ENCODE results near the gene WDR91. TPM values are rescaled to one million over a fixed set of nuclear protein-coding genes. Genes with fewer than 3 reads are reported as not detected.

WDR91 gene
- total RNA-seq, 1 donor from 2014 or later: 6.8 TPM

DNA sequence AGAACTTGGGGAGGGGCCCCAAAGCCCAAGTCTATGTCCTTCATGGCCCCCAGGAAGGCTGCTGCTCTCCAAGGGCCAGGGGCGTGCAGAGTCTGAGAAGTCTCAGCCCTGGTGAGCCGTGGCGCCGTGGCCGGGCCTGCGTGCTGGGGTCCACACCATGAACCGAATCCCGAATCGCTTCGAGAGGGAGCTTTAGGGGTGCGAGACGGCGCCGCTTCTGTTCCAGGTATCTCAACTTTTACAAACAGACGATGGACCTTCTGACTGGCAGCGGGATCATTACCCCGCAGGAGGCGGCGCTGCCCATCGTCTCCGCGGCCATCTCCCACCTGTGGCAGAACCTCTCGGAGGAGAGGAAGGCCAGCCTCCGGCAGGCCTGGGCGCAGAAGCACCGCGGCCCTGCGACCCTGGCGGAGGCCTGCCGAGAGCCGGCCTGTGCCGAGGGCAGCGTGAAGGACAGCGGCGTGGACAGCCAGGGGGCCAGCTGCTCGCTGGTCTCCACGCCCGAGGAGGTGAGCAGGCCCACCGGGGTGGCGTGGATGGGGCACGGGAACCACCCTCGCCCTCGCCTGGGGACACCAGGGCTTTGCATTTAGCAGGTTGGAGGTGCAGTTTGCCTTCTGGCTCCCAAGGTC lies 35.0 kb upstream of the WDR91 start:
- no peak overlapping the region for H3K4me3 ChIP-seq (ENCODE audit: low read length in 3 of 3)
- no peaks in the 10 kb centered on the region for H3K4me1 ChIP-seq (ENCODE audit: control insufficient read depth in 3 of 3, insufficient read depth in 3 of 3, low read length in 3 of 3)
- peaks cover 0 to 5% (median 0%) of the 10 kb centered on the region in 3 donors for H3K27me3 ChIP-seq (ENCODE audit: control insufficient read depth in 3 of 3, insufficient read depth in 3 of 3, low read length in 3 of 3)
- no peak overlapping the region for H3K27ac ChIP-seq (ENCODE audit: low read depth, low read length)
- H3K9me3 ChIP-seq (ENCODE audit: control insufficient read depth in 3 of 3, low read length in 3 of 3): no peaks in the 10 kb centered on the region
- no peak overlapping the region for H3K9ac ChIP-seq (ENCODE audit: low read depth in 1 of 3, low read length in 3 of 3)
- H3K36me3 ChIP-seq (ENCODE audit: control insufficient read depth in 3 of 3, insufficient read depth in 3 of 3, low read length in 3 of 3): no peaks in the 10 kb centered on the region

DNA sequence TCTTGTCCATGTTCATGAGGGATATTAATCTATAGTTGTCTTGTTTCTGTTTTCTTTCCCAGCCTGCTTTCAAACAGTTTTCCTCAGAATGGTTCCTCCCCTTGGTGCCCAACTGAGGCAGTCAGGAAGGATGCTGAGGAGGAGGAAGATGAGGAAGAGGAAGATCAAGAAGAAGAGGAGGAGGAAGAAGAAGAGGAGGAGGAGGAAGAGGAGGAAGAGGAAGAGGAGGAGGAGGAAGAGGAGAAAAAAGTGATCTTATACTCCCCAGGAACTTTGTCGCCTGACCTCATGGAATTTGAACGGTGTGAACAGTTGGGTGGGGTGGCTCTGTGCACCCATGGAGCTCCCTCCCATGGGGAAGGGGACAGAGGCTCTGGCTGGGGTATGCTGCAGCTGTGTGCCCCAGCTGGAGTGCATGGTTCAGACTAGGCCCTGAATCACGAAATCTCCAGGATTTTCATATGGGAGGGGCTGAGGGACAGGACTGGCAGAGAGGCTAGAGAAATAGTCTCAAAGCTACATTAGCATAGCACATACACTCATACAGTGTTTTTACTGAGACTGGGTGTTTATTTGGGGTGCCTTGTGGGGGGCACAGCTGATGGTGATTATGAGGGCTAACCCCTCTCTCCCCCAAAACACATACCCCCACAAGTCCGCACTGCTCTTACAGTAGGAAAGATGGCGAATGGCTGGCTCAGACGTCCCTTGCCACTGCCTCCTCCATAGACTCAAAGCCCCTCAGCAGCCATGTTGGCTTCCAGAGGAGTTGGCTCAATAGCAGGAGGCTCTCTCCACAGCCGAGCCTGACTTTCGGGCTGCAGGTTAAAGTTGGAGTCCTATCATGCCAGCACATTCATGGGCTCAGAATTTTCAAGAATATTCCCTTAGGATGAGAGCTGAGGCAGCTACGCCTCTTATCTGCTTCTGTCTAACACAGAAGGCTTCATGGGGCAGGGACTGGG lies 34.2 kb upstream of the WDR91 start:
- H3K4me1 ChIP-seq (ENCODE audit: control insufficient read depth in 3 of 3, insufficient read depth in 3 of 3, low read length in 3 of 3): no peaks in the 10 kb centered on the region
- H3K27me3 ChIP-seq (ENCODE audit: control insufficient read depth in 3 of 3, insufficient read depth in 3 of 3, low read length in 3 of 3): peaks cover 0 to 5% (median 0%) of the 10 kb centered on the region in 3 donors
- H3K4me3 ChIP-seq (ENCODE audit: low read length in 3 of 3): no peak overlapping the region
- no peak overlapping the region for H3K27ac ChIP-seq (ENCODE audit: low read depth, low read length)
- no peaks in the 10 kb centered on the region for H3K36me3 ChIP-seq (ENCODE audit: control insufficient read depth in 3 of 3, insufficient read depth in 3 of 3, low read length in 3 of 3)
- no peaks in the 10 kb centered on the region for H3K9me3 ChIP-seq (ENCODE audit: control insufficient read depth in 3 of 3, low read length in 3 of 3)
- no peak overlapping the region for H3K9ac ChIP-seq (ENCODE audit: low read depth in 1 of 3, low read length in 3 of 3)

DNA sequence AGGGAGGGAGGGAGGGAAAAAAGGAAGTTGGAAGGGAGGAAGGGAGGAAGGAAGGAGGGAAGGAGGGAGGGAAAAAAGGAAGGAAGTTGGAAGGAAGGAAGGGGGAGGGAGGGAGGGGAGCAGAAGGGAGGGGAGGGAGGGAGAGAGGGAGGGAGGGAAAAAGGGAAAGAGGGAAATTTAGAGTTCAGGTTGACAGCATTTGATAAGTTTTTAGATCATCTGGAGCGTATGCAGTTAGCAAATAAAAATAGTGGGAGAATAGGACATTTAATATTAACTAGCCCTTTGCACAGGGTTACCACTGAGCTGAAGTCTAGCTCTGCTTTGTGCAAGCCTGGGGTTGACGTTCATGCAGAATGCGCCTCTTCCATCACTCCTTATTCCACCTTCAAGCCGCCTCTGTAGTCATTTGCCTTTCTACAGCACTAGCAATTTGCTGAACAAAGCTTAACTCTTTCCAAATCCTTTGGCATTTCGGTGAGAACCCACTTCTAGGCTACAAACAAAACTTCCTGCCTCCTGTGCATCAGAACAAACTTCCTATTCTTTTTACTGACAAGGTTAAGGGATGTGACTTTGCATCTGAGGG lies 30.9 kb upstream of the WDR91 start:
- H3K9ac ChIP-seq (ENCODE audit: low read depth in 1 of 3, low read length in 3 of 3): no peak overlapping the region
- H3K9me3 ChIP-seq (ENCODE audit: control insufficient read depth in 3 of 3, low read length in 3 of 3): no peaks in the 10 kb centered on the region
- H3K27ac ChIP-seq (ENCODE audit: low read depth, low read length): no peak overlapping the region
- H3K4me3 ChIP-seq (ENCODE audit: low read length in 3 of 3): no peak overlapping the region
- H3K27me3 ChIP-seq (ENCODE audit: control insufficient read depth in 3 of 3, insufficient read depth in 3 of 3, low read length in 3 of 3): peaks cover 0 to 7% (median 0%) of the 10 kb centered on the region in 3 donors
- no peaks in the 10 kb centered on the region for H3K4me1 ChIP-seq (ENCODE audit: control insufficient read depth in 3 of 3, insufficient read depth in 3 of 3, low read length in 3 of 3)
- H3K36me3 ChIP-seq (ENCODE audit: control insufficient read depth in 3 of 3, insufficient read depth in 3 of 3, low read length in 3 of 3): no peaks in the 10 kb centered on the region

DNA sequence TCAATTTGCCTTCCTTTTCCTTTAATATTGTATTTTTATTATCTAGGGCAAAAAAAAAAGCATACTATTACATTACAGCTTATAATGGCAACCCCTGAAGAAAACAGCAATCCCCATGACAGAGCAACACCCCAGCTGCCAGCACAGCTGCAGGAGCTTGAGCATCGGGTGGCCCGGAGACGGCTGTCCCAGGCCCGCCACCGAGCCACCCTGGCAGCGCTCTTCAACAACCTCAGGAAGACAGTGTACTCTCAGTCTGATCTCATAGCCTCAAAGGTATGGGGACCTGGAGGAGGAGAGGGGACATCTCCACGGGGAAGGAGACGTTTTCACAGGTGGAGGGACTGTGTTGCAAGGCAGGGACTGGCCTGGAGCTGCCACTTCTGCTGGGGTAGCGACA lies 29.1 kb upstream of the WDR91 start:
- Histone ChIP-seq H3K9ac (ENCODE audit: low read depth in 1 of 3, low read length in 3 of 3) (no peak overlapping the region), H3K36me3 (ENCODE audit: control insufficient read depth in 3 of 3, insufficient read depth in 3 of 3, low read length in 3 of 3) (no peaks in the 10 kb centered on the region), H3K9me3 (ENCODE audit: control insufficient read depth in 3 of 3, low read length in 3 of 3) (no peaks in the 10 kb centered on the region), H3K27ac (ENCODE audit: low read depth, low read length) (no peak overlapping the region), H3K4me3 (ENCODE audit: low read length in 3 of 3) (no peak overlapping the region), H3K4me1 (ENCODE audit: control insufficient read depth in 3 of 3, insufficient read depth in 3 of 3, low read length in 3 of 3) (no peaks in the 10 kb centered on the region), H3K27me3 (ENCODE audit: control insufficient read depth in 3 of 3, insufficient read depth in 3 of 3, low read length in 3 of 3) (peaks cover 0 to 4% (median 0%) of the 10 kb centered on the region in 3 donors)

DNA sequence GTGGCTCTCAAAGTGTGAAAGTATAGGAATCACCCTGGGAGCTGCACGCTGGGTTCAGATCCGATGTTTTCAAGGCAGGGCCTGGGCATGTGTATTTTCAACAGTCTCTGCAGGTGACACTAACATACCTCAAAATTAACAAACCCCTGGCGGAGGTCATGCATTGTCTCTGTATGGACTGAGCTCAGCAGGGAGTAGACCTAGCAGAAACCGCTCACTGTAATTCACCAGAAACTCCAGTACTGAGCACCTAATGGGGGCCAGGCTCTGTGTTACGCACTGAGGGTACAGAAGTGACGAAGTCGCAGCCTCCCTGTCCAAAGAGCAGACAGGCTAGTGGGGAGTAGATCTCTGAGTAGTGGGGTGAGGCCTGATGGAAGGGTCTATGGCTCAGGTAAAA lies 27.9 kb upstream of the WDR91 start:
- Histone ChIP-seq H3K4me3 (ENCODE audit: low read length in 3 of 3) (no peak overlapping the region), H3K27me3 (ENCODE audit: control insufficient read depth in 3 of 3, insufficient read depth in 3 of 3, low read length in 3 of 3) (peaks cover 0 to 3% (median 0%) of the 10 kb centered on the region in 3 donors), H3K9ac (ENCODE audit: low read depth in 1 of 3, low read length in 3 of 3) (no peak overlapping the region), H3K36me3 (ENCODE audit: control insufficient read depth in 3 of 3, insufficient read depth in 3 of 3, low read length in 3 of 3) (no peaks in the 10 kb centered on the region), H3K4me1 (ENCODE audit: control insufficient read depth in 3 of 3, insufficient read depth in 3 of 3, low read length in 3 of 3) (no peaks in the 10 kb centered on the region), H3K9me3 (ENCODE audit: control insufficient read depth in 3 of 3, low read length in 3 of 3) (no peaks in the 10 kb centered on the region), H3K27ac (ENCODE audit: low read depth, low read length) (no peak overlapping the region)

DNA sequence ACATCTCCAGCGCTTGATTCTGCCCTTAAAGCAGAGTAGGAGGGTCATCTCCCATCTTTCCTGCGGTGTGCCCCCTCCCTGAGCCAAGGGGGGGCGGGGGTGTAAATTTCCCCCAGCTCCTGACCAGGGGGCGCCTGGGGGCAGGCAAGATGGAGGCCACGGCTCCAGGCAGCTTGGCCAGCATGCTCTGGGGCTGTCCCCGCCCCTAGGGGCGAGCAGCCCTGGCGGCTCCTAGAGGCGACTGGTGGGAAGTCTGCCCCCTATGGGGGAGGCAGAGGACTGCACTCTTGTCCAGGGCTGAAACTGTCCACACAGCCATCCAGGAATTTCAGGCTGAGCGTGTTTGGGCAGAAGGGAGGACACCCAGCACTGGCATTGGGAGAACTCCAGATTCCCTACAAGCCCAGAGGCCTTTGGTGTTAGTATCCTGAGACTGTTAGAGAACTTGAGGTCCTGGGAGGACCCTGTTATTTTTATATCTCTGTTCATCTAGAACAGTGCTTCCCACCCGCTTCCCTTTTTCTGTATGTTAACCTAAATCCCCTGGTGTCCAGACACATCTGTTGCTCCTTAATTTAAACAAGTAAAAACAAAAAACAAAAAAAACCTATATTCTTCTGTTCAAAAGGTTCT lies 26.9 kb upstream of the WDR91 start:
- Histone ChIP-seq H3K27ac (ENCODE audit: low read depth, low read length) (no peak overlapping the region), H3K27me3 (ENCODE audit: control insufficient read depth in 3 of 3, insufficient read depth in 3 of 3, low read length in 3 of 3) (peaks cover 0 to 3% (median 0%) of the 10 kb centered on the region in 3 donors), H3K9ac (ENCODE audit: low read depth in 1 of 3, low read length in 3 of 3) (no peak overlapping the region), H3K9me3 (ENCODE audit: control insufficient read depth in 3 of 3, low read length in 3 of 3) (no peaks in the 10 kb centered on the region), H3K4me1 (ENCODE audit: control insufficient read depth in 3 of 3, insufficient read depth in 3 of 3, low read length in 3 of 3) (no peaks in the 10 kb centered on the region), H3K36me3 (ENCODE audit: control insufficient read depth in 3 of 3, insufficient read depth in 3 of 3, low read length in 3 of 3) (no peaks in the 10 kb centered on the region), H3K4me3 (ENCODE audit: low read length in 3 of 3) (no peak overlapping the region)

DNA sequence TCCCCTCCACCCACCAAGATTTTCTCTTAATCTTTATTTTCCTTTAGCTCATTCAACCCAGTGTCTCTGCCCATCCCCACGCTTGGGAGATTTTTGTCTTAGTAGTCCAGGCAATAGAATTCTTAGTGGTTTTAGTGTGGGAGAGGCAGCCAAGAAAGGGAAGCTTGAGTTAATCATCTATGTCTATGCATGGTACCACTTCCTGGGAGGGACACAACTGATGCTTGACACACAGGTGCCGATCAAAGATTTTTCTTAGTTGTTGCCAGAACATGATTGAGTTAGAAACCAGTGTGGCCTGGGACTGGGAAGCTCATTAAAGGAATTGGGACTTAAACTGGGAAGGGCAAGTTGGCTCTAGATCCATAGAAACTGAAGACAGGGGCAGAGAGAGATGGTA lies 25.4 kb upstream of the WDR91 start:
- no peak overlapping the region for H3K9ac ChIP-seq (ENCODE audit: low read depth in 1 of 3, low read length in 3 of 3)
- H3K4me3 ChIP-seq (ENCODE audit: low read length in 3 of 3): no peak overlapping the region

DNA sequence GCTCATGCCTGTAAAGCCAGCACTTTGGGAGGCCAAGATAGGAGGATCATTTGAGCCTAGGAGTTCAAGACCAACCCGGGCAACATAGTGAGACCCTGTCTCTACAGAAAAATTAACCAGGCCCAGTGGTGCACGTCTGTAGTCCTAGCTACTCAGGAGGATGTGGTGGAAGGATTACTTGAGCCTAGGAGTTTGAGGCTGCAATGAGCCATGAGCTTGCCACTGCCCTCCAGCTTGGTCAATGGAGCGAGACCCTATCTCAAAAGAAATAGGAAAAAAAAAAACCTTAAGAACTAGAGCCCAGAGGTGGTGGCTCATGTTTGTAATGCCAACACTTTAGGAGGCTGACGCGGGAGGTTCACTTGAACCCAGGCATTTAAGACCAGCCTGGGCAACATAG lies 24.5 kb upstream of the WDR91 start:
- no peaks in the 10 kb centered on the region for H3K36me3 ChIP-seq (ENCODE audit: control insufficient read depth in 3 of 3, insufficient read depth in 3 of 3, low read length in 3 of 3)
- H3K4me1 ChIP-seq (ENCODE audit: control insufficient read depth in 3 of 3, insufficient read depth in 3 of 3, low read length in 3 of 3): no peaks in the 10 kb centered on the region
- no peaks in the 10 kb centered on the region for H3K9me3 ChIP-seq (ENCODE audit: control insufficient read depth in 3 of 3, low read length in 3 of 3)
- no peak overlapping the region for H3K9ac ChIP-seq (ENCODE audit: low read depth in 1 of 3, low read length in 3 of 3)
- no peak overlapping the region for H3K4me3 ChIP-seq (ENCODE audit: low read length in 3 of 3)
- peaks cover 0 to 3% (median 0%) of the 10 kb centered on the region in 3 donors for H3K27me3 ChIP-seq (ENCODE audit: control insufficient read depth in 3 of 3, insufficient read depth in 3 of 3, low read length in 3 of 3)
- H3K27ac ChIP-seq (ENCODE audit: low read depth, low read length): no peak overlapping the region

More for the DNA sequence above, 25.4 kb upstream of the WDR91 start:
- no peak overlapping the region for H3K27ac ChIP-seq (ENCODE audit: low read depth, low read length)
- H3K27me3 ChIP-seq (ENCODE audit: control insufficient read depth in 3 of 3, insufficient read depth in 3 of 3, low read length in 3 of 3): peaks cover 0 to 3% (median 0%) of the 10 kb centered on the region in 3 donors
- no peaks in the 10 kb centered on the region for H3K4me1 ChIP-seq (ENCODE audit: control insufficient read depth in 3 of 3, insufficient read depth in 3 of 3, low read length in 3 of 3)
- no peaks in the 10 kb centered on the region for H3K36me3 ChIP-seq (ENCODE audit: control insufficient read depth in 3 of 3, insufficient read depth in 3 of 3, low read length in 3 of 3)
- no peaks in the 10 kb centered on the region for H3K9me3 ChIP-seq (ENCODE audit: control insufficient read depth in 3 of 3, low read length in 3 of 3)

DNA sequence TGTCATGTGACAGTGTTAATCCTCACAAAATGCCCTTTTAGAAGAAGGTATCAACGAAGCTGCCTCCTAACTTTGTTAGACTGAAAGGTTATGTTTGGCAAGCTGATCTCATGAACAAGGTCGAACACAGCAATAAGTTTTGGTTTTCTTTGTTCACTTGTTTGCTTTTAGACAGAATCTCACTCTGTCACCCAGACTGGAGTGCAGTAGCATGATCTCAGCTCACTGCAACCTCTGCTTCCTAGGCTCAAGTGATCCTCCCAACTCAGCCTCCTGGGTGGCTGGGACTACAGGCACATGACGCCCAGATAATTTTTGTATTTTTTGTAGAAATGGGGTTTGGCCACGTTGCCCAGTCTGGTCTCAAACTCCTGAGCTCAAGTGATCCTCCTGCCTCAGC lies 23.4 kb upstream of the WDR91 start:
- Histone ChIP-seq H3K36me3 (ENCODE audit: control insufficient read depth in 3 of 3, insufficient read depth in 3 of 3, low read length in 3 of 3) (no peaks in the 10 kb centered on the region), H3K27ac (ENCODE audit: low read depth, low read length) (no peak overlapping the region), H3K4me1 (ENCODE audit: control insufficient read depth in 3 of 3, insufficient read depth in 3 of 3, low read length in 3 of 3) (no peaks in the 10 kb centered on the region), H3K4me3 (ENCODE audit: low read length in 3 of 3) (no peak overlapping the region), H3K9me3 (ENCODE audit: control insufficient read depth in 3 of 3, low read length in 3 of 3) (no peaks in the 10 kb centered on the region), H3K9ac (ENCODE audit: low read depth in 1 of 3, low read length in 3 of 3) (no peak overlapping the region), H3K27me3 (ENCODE audit: control insufficient read depth in 3 of 3, insufficient read depth in 3 of 3, low read length in 3 of 3) (peaks cover 0 to 3% (median 0%) of the 10 kb centered on the region in 3 donors)

All from skeletal muscle tissue (tissue), 4 donors.